Measurements from ENCODE around the gene DENND6B.
"Not testable (repeated sequence)": the region's sequence is repeated elsewhere in the genome, so short reads cannot be mapped to it uniquely, and the experiment has no call there.

Gene DENND6B

GRCh38 chr22:50323900-50324299 is 2.9 kb downstream of the DENND6B start:
- no peaks in the 10 kb centered on the region for H3K36me3 ChIP-seq (ENCODE audit: control insufficient read depth in 1 of 2, insufficient read depth in 2 of 2, low read length in 2 of 2)
- H2BK12ac ChIP-seq (ENCODE audit: low read length) = no peak overlapping the region
- H3K79me1 ChIP-seq (ENCODE audit: low read length) = peaks cover 11% of the 10 kb centered on the region
- no peak overlapping the region for H2AFZ ChIP-seq (ENCODE audit: insufficient read depth, low read length, poor library complexity)
- no peak for DNase-seq
- peaks cover 5 to 9% of the 10 kb centered on the region in 2 experiments for H3K4me1 ChIP-seq (ENCODE audit: control insufficient read depth in 1 of 2, insufficient read depth in 2 of 2, low read length in 2 of 2)
- no peak overlapping the region for H2BK5ac ChIP-seq (ENCODE audit: low read depth, low read length, poor library complexity)
- H3K14ac ChIP-seq (ENCODE audit: low read length) = no peak overlapping the region
- no peak overlapping the region for H4K91ac ChIP-seq (ENCODE audit: low read depth, low read length)
- no peak overlapping the region for H4K8ac ChIP-seq (ENCODE audit: low read depth, low read length)
- H2BK120ac ChIP-seq (ENCODE audit: insufficient read depth, low read length, poor library complexity) = no peak overlapping the region
- peaks cover 10% of the 10 kb centered on the region for H3K79me2 ChIP-seq (ENCODE audit: control insufficient read depth, insufficient read depth, low read length, poor library complexity)
- no peak overlapping the region for H3K27ac ChIP-seq (ENCODE audit: low read depth, low read length)
- no peak overlapping the region for H3K9ac ChIP-seq (ENCODE audit: low read length)
- no peaks in the 10 kb centered on the region for H3K9me3 ChIP-seq (ENCODE audit: insufficient read depth, low read depth, low read length)
- H3K27me3 ChIP-seq (ENCODE audit: insufficient read depth, low read length) = no peaks in the 10 kb centered on the region
- no peak overlapping the region for H3K4me2 ChIP-seq (ENCODE audit: low read length)
- no peak overlapping the region for H4K12ac ChIP-seq (ENCODE audit: low read depth, low read length)
- WGBS (ENCODE audit: extremely low coverage, insufficient coverage, insufficient read length) = no CpG with 5 or more reads among the region's 5 CpGs
- no peak overlapping the region for H3K4me3 ChIP-seq (ENCODE audit: low read depth, low read length)
- H3K18ac ChIP-seq (ENCODE audit: low read length) = no peak overlapping the region
- no peak overlapping the region for H3K4ac ChIP-seq (ENCODE audit: low read depth, low read length)
- no peak overlapping the region for H2AK5ac ChIP-seq (ENCODE audit: low read length)
- no peak overlapping the region for H3K23ac ChIP-seq (ENCODE audit: low read length)

GRCh38 chr22:50322382-50323104 is 4.3 kb downstream of the DENND6B start:
- H2BK5ac ChIP-seq (ENCODE audit: low read depth, low read length, poor library complexity); H2BK120ac ChIP-seq (ENCODE audit: insufficient read depth, low read length, poor library complexity); H4K8ac ChIP-seq (ENCODE audit: low read depth, low read length); H3K9ac ChIP-seq (ENCODE audit: low read length); H3K4me3 ChIP-seq (ENCODE audit: low read depth, low read length); H3K27ac ChIP-seq (ENCODE audit: low read depth, low read length); H3K4me2 ChIP-seq (ENCODE audit: low read length); H3K4ac ChIP-seq (ENCODE audit: low read depth, low read length); H4K91ac ChIP-seq (ENCODE audit: low read depth, low read length); H3K79me2 ChIP-seq (ENCODE audit: control insufficient read depth, insufficient read depth, low read length, poor library complexity); H3K36me3 ChIP-seq (ENCODE audit: control insufficient read depth in 1 of 2, insufficient read depth in 2 of 2, low read length in 2 of 2); H3K27me3 ChIP-seq (ENCODE audit: insufficient read depth, low read length); H3K79me1 ChIP-seq (ENCODE audit: low read length); H3K9me3 ChIP-seq (ENCODE audit: insufficient read depth, low read depth, low read length); H3K14ac ChIP-seq (ENCODE audit: low read length); H2BK12ac ChIP-seq (ENCODE audit: low read length); H2AK5ac ChIP-seq (ENCODE audit: low read length); H2AFZ ChIP-seq (ENCODE audit: insufficient read depth, low read length, poor library complexity); H3K18ac ChIP-seq (ENCODE audit: low read length); H3K4me1 ChIP-seq (ENCODE audit: control insufficient read depth in 1 of 2, insufficient read depth in 2 of 2, low read length in 2 of 2); H3K23ac ChIP-seq (ENCODE audit: low read length); H4K12ac ChIP-seq (ENCODE audit: low read depth, low read length): not testable (repeated sequence)
- WGBS (ENCODE audit: extremely low coverage, insufficient coverage, insufficient read length) = no CpG with 5 or more reads among the region's 10 CpGs
- DNase-seq = peak in 1 of 2 donors; percentile 38

- DNase-seq = no peak
- H2BK5ac ChIP-seq (ENCODE audit: low read depth, low read length, poor library complexity) = no peak overlapping the region
- H4K91ac ChIP-seq (ENCODE audit: low read depth, low read length) = no peak overlapping the region
- no peak overlapping the region for H3K18ac ChIP-seq (ENCODE audit: low read length)
- no peaks in the 10 kb centered on the region for H3K36me3 ChIP-seq (ENCODE audit: control insufficient read depth in 1 of 2, insufficient read depth in 2 of 2, low read length in 2 of 2)
- H2AFZ ChIP-seq (ENCODE audit: insufficient read depth, low read length, poor library complexity) = no peak overlapping the region
- no peaks in the 10 kb centered on the region for H3K4me1 ChIP-seq (ENCODE audit: control insufficient read depth in 1 of 2, insufficient read depth in 2 of 2, low read length in 2 of 2)
- no peaks in the 10 kb centered on the region for H3K79me1 ChIP-seq (ENCODE audit: low read length)
- H2BK120ac ChIP-seq (ENCODE audit: insufficient read depth, low read length, poor library complexity) = no peak overlapping the region
- H3K4me2 ChIP-seq (ENCODE audit: low read length) = no peak overlapping the region
- no peak overlapping the region for H3K23ac ChIP-seq (ENCODE audit: low read length)
- H4K12ac ChIP-seq (ENCODE audit: low read depth, low read length) = no peak overlapping the region
- H3K27ac ChIP-seq (ENCODE audit: low read depth, low read length) = no peak overlapping the region
- H2AK5ac ChIP-seq (ENCODE audit: low read length) = no peak overlapping the region
- H4K8ac ChIP-seq (ENCODE audit: low read depth, low read length) = no peak overlapping the region
- no peak overlapping the region for H3K14ac ChIP-seq (ENCODE audit: low read length)
- no peak overlapping the region for H3K9ac ChIP-seq (ENCODE audit: low read length)
- no peaks in the 10 kb centered on the region for H3K9me3 ChIP-seq (ENCODE audit: insufficient read depth, low read depth, low read length)
- no peak overlapping the region for H2BK12ac ChIP-seq (ENCODE audit: low read length)
- H3K4me3 ChIP-seq (ENCODE audit: low read depth, low read length) = no peak overlapping the region
- no CpG with 5 or more reads among the region's 10 CpGs for WGBS (ENCODE audit: extremely low coverage, insufficient coverage, insufficient read length)
- no peaks in the 10 kb centered on the region for H3K27me3 ChIP-seq (ENCODE audit: insufficient read depth, low read length)
- no peak overlapping the region for H3K4ac ChIP-seq (ENCODE audit: low read depth, low read length)
- no peaks in the 10 kb centered on the region for H3K79me2 ChIP-seq (ENCODE audit: control insufficient read depth, insufficient read depth, low read length, poor library complexity)
These were observed 6.0 kb downstream of the DENND6B start for GRCh38 chr22:50320671-50321325.

GRCh38 chr22:50320116-50320515 is 6.7 kb downstream of the DENND6B start:
- H3K9me3 ChIP-seq (ENCODE audit: insufficient read depth, low read depth, low read length) = no peaks in the 10 kb centered on the region
- H4K12ac ChIP-seq (ENCODE audit: low read depth, low read length) = no peak overlapping the region
- H2BK5ac ChIP-seq (ENCODE audit: low read depth, low read length, poor library complexity) = no peak overlapping the region
- no peak overlapping the region for H4K8ac ChIP-seq (ENCODE audit: low read depth, low read length)
- DNase-seq = no peak
- H3K4me3 ChIP-seq (ENCODE audit: low read depth, low read length) = no peak overlapping the region
- H3K79me2 ChIP-seq (ENCODE audit: control insufficient read depth, insufficient read depth, low read length, poor library complexity) = no peaks in the 10 kb centered on the region
- no CpG with 5 or more reads among the region's 8 CpGs for WGBS (ENCODE audit: extremely low coverage, insufficient coverage, insufficient read length)
- H2BK12ac ChIP-seq (ENCODE audit: low read length) = no peak overlapping the region
- no peak overlapping the region for H3K9ac ChIP-seq (ENCODE audit: low read length)
- H2AFZ ChIP-seq (ENCODE audit: insufficient read depth, low read length, poor library complexity) = no peak overlapping the region
- no peak overlapping the region for H3K23ac ChIP-seq (ENCODE audit: low read length)
- H3K18ac ChIP-seq (ENCODE audit: low read length) = no peak overlapping the region
- H3K4ac ChIP-seq (ENCODE audit: low read depth, low read length) = no peak overlapping the region
- H2BK120ac ChIP-seq (ENCODE audit: insufficient read depth, low read length, poor library complexity) = no peak overlapping the region
- H3K36me3 ChIP-seq (ENCODE audit: control insufficient read depth in 1 of 2, insufficient read depth in 2 of 2, low read length in 2 of 2) = no peaks in the 10 kb centered on the region
- H3K27me3 ChIP-seq (ENCODE audit: insufficient read depth, low read length) = no peaks in the 10 kb centered on the region
- no peak overlapping the region for H3K4me2 ChIP-seq (ENCODE audit: low read length)
- H3K14ac ChIP-seq (ENCODE audit: low read length) = no peak overlapping the region
- H4K91ac ChIP-seq (ENCODE audit: low read depth, low read length) = no peak overlapping the region
- no peaks in the 10 kb centered on the region for H3K79me1 ChIP-seq (ENCODE audit: low read length)
- H3K4me1 ChIP-seq (ENCODE audit: control insufficient read depth in 1 of 2, insufficient read depth in 2 of 2, low read length in 2 of 2) = no peaks in the 10 kb centered on the region
- no peak overlapping the region for H2AK5ac ChIP-seq (ENCODE audit: low read length)
- no peak overlapping the region for H3K27ac ChIP-seq (ENCODE audit: low read depth, low read length)

Measured in trophoblast cell (in vitro differentiated cells and primary cell).